Measurements from ENCODE around the gene YAE1.

DNA sequence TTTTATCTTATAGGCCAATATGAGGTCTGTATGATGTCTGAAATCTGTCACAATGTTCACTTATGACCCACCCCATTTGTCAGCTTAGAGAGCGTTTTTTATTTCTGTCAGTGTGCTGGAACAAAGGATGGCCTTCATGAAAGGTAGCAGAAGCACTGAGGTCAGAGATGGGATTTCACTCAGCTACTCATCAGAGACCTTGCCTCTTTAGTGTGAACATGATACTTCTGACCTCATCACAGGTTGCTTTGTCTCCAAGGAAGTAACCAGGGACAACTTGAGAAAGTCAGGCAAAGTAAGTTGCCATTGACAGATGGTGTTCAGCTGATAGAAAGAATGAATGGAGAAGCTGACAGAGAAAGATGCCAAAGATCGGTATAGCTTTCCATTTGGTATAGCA lies 16.3 kb downstream of the YAE1 start:
- TF ChIP-seq, protein P1, sequence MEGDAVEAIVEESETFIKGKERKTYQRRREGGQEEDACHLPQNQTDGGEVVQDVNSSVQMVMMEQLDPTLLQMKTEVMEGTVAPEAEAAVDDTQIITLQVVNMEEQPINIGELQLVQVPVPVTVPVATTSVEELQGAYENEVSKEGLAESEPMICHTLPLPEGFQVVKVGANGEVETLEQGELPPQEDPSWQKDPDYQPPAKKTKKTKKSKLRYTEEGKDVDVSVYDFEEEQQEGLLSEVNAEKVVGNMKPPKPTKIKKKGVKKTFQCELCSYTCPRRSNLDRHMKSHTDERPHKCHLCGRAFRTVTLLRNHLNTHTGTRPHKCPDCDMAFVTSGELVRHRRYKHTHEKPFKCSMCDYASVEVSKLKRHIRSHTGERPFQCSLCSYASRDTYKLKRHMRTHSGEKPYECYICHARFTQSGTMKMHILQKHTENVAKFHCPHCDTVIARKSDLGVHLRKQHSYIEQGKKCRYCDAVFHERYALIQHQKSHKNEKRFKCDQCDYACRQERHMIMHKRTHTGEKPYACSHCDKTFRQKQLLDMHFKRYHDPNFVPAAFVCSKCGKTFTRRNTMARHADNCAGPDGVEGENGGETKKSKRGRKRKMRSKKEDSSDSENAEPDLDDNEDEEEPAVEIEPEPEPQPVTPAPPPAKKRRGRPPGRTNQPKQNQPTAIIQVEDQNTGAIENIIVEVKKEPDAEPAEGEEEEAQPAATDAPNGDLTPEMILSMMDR (IDR thresholded peaks at IDR 0.05): no peak
- TF ChIP-seq POLR2AphosphoS5 (IDR thresholded peaks at IDR 0.05) (no peak), POLR2A (IDR thresholded peaks at IDR 0.05) (no peak)
